T-helper 17 cell (primary cell): ENCODE data around the gene PLEKHO2. TPM values are rescaled to one million over a fixed set of nuclear protein-coding genes. Genes with fewer than 3 reads are reported as not detected.

Source experiments
- ATAC-seq: fragments of 150-1000 bp; cut with Tn5 transposase; 2 replicates; pipeline ENCODE4 v1.10.0; 2021; ENCODE audit warnings: mild to moderate bottlenecking, moderate library complexity
- DNase-seq, 3 donors: peaks; one replicate each; pipeline versions ENCODE4 v3.0.0 to v3.0.0-alpha.2; 2020 to 2021
- H3K9me3 ChIP-seq: one replicate; pipeline ENCODE4 v1.7.0; 2013; ENCODE audit warnings: low read length, mild to moderate bottlenecking; ENCODE audit not compliant: control insufficient read depth, poor library complexity, severe bottlenecking
- H3K27ac Mint-ChIP-seq: one replicate; pipeline ENCODE4 v1.8.0; 2022; ENCODE audit warnings: mild to moderate bottlenecking, moderate library complexity, mixed read lengths
- H3K27me3 Mint-ChIP-seq: one replicate; pipeline ENCODE4 v1.8.0; 2022; ENCODE audit warnings: mixed read lengths
- H3K36me3 Mint-ChIP-seq: one replicate; pipeline ENCODE4 v1.8.0; 2022; ENCODE audit warnings: low read depth, mixed read lengths
- H3K4me1 Mint-ChIP-seq: one replicate; pipeline ENCODE4 v1.8.0; 2022; ENCODE audit warnings: mild to moderate bottlenecking, mixed read lengths
- H3K4me3 Mint-ChIP-seq: one replicate; pipeline ENCODE4 v1.8.0; 2022; ENCODE audit warnings: mild to moderate bottlenecking, moderate library complexity, mixed read lengths
- total RNA-seq, 4 donors: library from RNA in 2 of 4; stranded (reverse) in 2 of 4; gene quantifications; one replicate each; pipeline ENCODE4 v1.2.3 and lab custom pipeline; 2022 to 2026

PLEKHO2 gene
- total RNA-seq, 2 donors from 2014 or later: 16.3 to 18.2 TPM

GRCh38 chr15:64906402-64906801 lies 64.7 kb downstream of the PLEKHO2 start:
- Mint-ChIP-seq H3K4me3 (no peak overlapping the region), H3K36me3 (no peaks in the 10 kb centered on the region), H3K4me1 (peaks cover 32% of the 10 kb centered on the region), H3K27ac (no peak overlapping the region), H3K27me3 (peaks cover 13% of the 10 kb centered on the region)
- ATAC-seq: no peak
- DNase-seq: no peak
- H3K9me3 ChIP-seq: no peaks in the 10 kb centered on the region

GRCh38 chr15:64907991-64908390 lies 66.3 kb downstream of the PLEKHO2 start:
- Mint-ChIP-seq H3K4me3 (no peak overlapping the region), H3K27me3 (peaks cover 18% of the 10 kb centered on the region), H3K36me3 (no peaks in the 10 kb centered on the region), H3K27ac (no peak overlapping the region), H3K4me1 (peaks cover 21% of the 10 kb centered on the region)
- no peak for ATAC-seq
- DNase-seq: no peak
- no peaks in the 10 kb centered on the region for H3K9me3 ChIP-seq

- no peaks in the 10 kb centered on the region for H3K9me3 ChIP-seq
- ATAC-seq: no peak
Measured at GRCh38 chr15:64909546-64909945, 67.8 kb downstream of the PLEKHO2 start.

DNA sequence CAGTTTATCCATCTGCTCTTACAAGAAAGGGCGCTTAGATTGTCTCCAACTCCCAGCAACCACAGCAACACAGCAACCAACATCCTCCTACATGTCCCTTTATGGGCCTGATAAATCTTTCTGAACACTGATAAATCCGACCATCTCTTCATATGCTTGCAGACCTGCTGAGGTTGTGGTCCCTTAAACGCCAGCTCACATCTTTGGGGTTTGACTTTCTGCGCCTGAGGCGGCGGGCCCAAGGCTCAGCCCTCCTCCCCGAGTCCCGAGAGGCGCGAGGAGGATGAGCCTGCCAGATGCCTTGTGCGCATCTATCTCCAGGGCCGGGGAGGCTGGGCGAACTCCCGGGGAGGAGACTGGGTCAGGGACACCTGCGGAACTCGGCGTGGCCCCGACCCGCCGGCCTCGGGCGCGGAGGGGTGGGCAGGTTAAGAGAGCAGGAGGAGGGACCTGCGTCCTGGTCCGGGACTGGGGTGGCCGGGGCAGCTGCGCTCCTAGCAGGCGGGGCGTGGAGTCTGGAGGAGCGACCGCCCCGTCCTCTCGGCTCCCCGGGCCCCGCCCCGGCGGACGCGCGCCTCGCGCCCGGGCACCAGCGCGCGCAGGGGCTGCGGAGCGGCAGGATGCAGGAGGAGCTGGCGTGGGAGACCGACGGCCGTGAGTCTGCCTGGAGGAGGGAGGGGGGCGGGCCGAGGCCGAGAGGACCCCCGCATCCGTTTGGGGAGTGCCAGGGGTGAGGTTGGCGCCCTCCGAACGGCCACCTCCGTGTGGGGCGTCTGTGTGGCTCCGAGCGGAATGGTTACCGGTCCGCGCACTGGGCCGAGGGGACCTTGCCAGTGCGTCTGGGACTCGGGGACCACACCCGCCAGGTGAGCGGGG lies 69.8 kb downstream of the PLEKHO2 start, which contains the start of gene ANKDD1A:
Gene ANKDD1A, plus strand, starts transcription at position 592 of the 876 bp plus-strand sequence. Its CDS starts 29 bp downstream, at position 621.
- no peaks in the 10 kb centered on the region for H3K36me3 Mint-ChIP-seq
- DNase-seq: peak in 1 of 3 donors; percentile 24
- no peaks in the 10 kb centered on the region for H3K9me3 ChIP-seq
- ATAC-seq: peak; percentile 87
- no peak within 1 kb of the TSS for H3K27ac Mint-ChIP-seq
- H3K4me3 Mint-ChIP-seq: peak within 1 kb of the TSS; percentile 81
- peaks cover 18% of the 10 kb centered on the region for H3K27me3 Mint-ChIP-seq
- H3K4me1 Mint-ChIP-seq: peaks cover 7% of the 10 kb centered on the region

More at GRCh38 chr15:64909546-64909945, 67.8 kb downstream of the PLEKHO2 start:
- Mint-ChIP-seq H3K4me1 (peaks cover 13% of the 10 kb centered on the region), H3K27ac (no peak overlapping the region), H3K4me3 (no peak overlapping the region), H3K36me3 (no peaks in the 10 kb centered on the region), H3K27me3 (peaks cover 18% of the 10 kb centered on the region)
- DNase-seq: no peak

- no peak for ATAC-seq
- no peaks in the 10 kb centered on the region for H3K9me3 ChIP-seq
- no peak for DNase-seq
- Mint-ChIP-seq H3K27ac (no peak overlapping the region), H3K27me3 (peaks cover 18% of the 10 kb centered on the region), H3K36me3 (no peaks in the 10 kb centered on the region), H3K4me1 (peaks cover 7% of the 10 kb centered on the region), H3K4me3 (peak overlapping the region; percentile 28)
Measured at GRCh38 chr15:64912379-64913325, 70.9 kb downstream of the PLEKHO2 start.

DNA sequence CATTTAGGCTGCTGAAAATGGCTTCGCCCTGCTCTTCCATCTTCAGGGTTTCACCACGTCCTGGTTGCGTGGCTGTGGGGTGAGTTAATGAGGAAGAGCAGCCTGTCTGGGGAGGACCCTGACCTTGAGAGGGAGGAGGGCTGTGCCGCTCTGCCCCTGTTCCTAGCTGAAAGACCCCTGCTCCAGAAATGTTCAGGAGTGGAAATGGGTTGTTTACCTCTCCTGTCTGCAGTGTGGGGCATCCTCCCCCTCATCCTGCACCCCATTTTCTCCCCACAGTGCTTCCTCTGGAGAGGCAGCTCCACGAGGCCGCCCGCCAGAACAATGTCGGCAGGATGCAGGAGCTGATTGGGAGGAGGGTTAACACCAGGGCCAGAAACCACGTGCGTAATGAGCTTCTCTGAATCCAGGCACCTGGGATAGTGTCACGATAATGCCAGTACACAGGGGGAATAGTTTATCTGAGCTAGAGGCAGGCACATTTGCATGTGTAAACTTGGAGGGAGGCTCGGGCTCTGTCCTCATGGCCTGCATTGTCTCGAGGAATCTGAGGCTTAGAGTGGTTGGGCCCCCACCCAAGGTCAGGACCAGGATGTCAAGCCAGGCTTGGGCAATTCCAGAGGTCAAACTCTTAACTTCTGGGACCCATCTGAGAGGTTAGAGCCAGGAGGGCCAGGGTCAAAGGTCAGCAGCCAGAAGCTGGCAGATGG lies 74.0 kb downstream of the PLEKHO2 start:
- ATAC-seq: no peak
- no peaks in the 10 kb centered on the region for H3K36me3 Mint-ChIP-seq

DNA sequence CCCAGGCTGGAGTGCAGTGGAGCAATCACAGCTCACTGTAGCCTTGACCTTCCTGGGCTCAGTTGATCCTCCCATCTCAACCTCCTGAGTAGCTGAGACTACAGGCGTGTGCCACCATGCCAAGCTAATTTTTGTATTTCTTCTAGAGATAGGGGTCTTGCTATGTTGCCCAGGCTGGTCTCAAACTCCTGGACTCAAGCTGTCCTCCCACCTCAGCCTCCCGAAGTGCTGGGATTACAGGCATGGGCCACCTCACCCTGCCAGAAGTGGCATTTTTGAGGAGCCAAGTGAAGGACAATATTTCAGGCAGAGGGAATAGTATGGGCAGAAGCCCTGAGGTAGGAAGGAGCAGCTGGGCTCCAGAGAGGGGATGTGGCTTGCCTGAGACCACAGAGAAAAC lies 74.7 kb downstream of the PLEKHO2 start:
- no peak for ATAC-seq
- DNase-seq: no peak
- no peak overlapping the region for H3K4me3 Mint-ChIP-seq
- peaks cover 5% of the 10 kb centered on the region for H3K4me1 Mint-ChIP-seq
- no peak overlapping the region for H3K27ac Mint-ChIP-seq
- H3K9me3 ChIP-seq: no peaks in the 10 kb centered on the region
- H3K27me3 Mint-ChIP-seq: peaks cover 5% of the 10 kb centered on the region
- no peaks in the 10 kb centered on the region for H3K36me3 Mint-ChIP-seq

More for the DNA sequence above, 74.0 kb downstream of the PLEKHO2 start:
- no peak overlapping the region for H3K27ac Mint-ChIP-seq
- no peaks in the 10 kb centered on the region for H3K9me3 ChIP-seq
- H3K27me3 Mint-ChIP-seq: peaks cover 12% of the 10 kb centered on the region
- H3K4me3 Mint-ChIP-seq: no peak overlapping the region
- no peak for DNase-seq
- H3K4me1 Mint-ChIP-seq: peaks cover 7% of the 10 kb centered on the region

- H3K4me3 Mint-ChIP-seq: no peak overlapping the region
- no peak overlapping the region for H3K27ac Mint-ChIP-seq
- no peak for DNase-seq
- H3K9me3 ChIP-seq: no peaks in the 10 kb centered on the region
- ATAC-seq: no peak
- H3K27me3 Mint-ChIP-seq: peaks cover 2% of the 10 kb centered on the region
- no peaks in the 10 kb centered on the region for H3K36me3 Mint-ChIP-seq
- peaks cover 4% of the 10 kb centered on the region for H3K4me1 Mint-ChIP-seq
Measured at GRCh38 chr15:64917211-64917610, 75.5 kb downstream of the PLEKHO2 start.

Other genes starting within 250 kb of the PLEKHO2 start
- gene RBPMS2, start 66.3 kb upstream of the PLEKHO2 start, total RNA-seq: 1 to 10 TPM in 1 of 2 donors, under 1 TPM in 1; 0.52 to 1.1 TPM
- gene PIF1, start 16.3 kb upstream of the PLEKHO2 start, total RNA-seq: under 1 TPM; 0.44 to 0.45 TPM
- 1 to 10 TPM; 3.0 to 8.9 TPM for gene ANKDD1A, start 70.0 kb downstream of the PLEKHO2 start, total RNA-seq
- 10 to 100 TPM; 42.4 to 48.6 TPM for gene SPG21, start 148.0 kb downstream of the PLEKHO2 start, total RNA-seq
- 1 to 10 TPM; 8.6 to 9.1 TPM for gene MTFMT, start 187.7 kb downstream of the PLEKHO2 start, total RNA-seq
- gene SLC51B, start 203.5 kb downstream of the PLEKHO2 start, total RNA-seq: not detected
- not detected for gene RASL12, start 226.1 kb downstream of the PLEKHO2 start, total RNA-seq
- not detected for gene KBTBD13, start 234.8 kb downstream of the PLEKHO2 start, total RNA-seq